HG03066 (cell line): Measurements from ENCODE around the gene ROR1.
A peak's percentile ranks its signal among the peaks of the same experiment; 100 is the strongest.

Experiments used
- ATAC-seq: cut with Tn5 transposase; IDR thresholded peaks from one replicate; pipeline ENCODE4 v1.9.1; 2021; ENCODE audit warnings: low read depth; ENCODE audit not compliant: unreplicated experiment

Gene ROR1

GRCh38 chr1:63773815-63774616, at the start of gene ROR1:
TSS of gene ROR1 (plus strand) at chr1:63774017.
- ATAC-seq = peak; percentile 79

- ATAC-seq = no peak
Observed at GRCh38 chr1:63724375-63724899, 49.4 kb upstream of the ROR1 start.

- no peak for ATAC-seq
Observed at GRCh38 chr1:63728611-63729226, 45.1 kb upstream of the ROR1 start.

GRCh38 chr1:63729227-63729620, 44.6 kb upstream of the ROR1 start:
- no peak for ATAC-seq

GRCh38 chr1:63730211-63730610, 43.6 kb upstream of the ROR1 start:
- no peak for ATAC-seq

- ATAC-seq = no peak
Observed at GRCh38 chr1:63731117-63732043, 42.4 kb upstream of the ROR1 start.

- ATAC-seq = no peak
Observed at GRCh38 chr1:63732666-63733065, 41.2 kb upstream of the ROR1 start.

- ATAC-seq = no peak
Observed at GRCh38 chr1:63738772-63739171, 35.0 kb upstream of the ROR1 start.

- ATAC-seq = no peak
Observed at GRCh38 chr1:63739452-63739851, 34.4 kb upstream of the ROR1 start.

- no peak for ATAC-seq
Observed at GRCh38 chr1:63740432-63740831, 33.4 kb upstream of the ROR1 start.

- ATAC-seq = no peak
Observed at GRCh38 chr1:63742526-63742925, 31.3 kb upstream of the ROR1 start.

GRCh38 chr1:63743781-63744180, 30.0 kb upstream of the ROR1 start:
- ATAC-seq = no peak

GRCh38 chr1:63746129-63746864, 27.5 kb upstream of the ROR1 start:
- no peak for ATAC-seq

GRCh38 chr1:63747445-63747844, 26.4 kb upstream of the ROR1 start:
- ATAC-seq = no peak

- no peak for ATAC-seq
Observed at GRCh38 chr1:63748046-63748580, 25.7 kb upstream of the ROR1 start.

- ATAC-seq = no peak
Observed at GRCh38 chr1:63748641-63749040, 25.2 kb upstream of the ROR1 start.

- ATAC-seq = no peak
Observed at GRCh38 chr1:63750721-63751120, 23.1 kb upstream of the ROR1 start.

GRCh38 chr1:63752176-63752575, 21.6 kb upstream of the ROR1 start:
- ATAC-seq = no peak

- ATAC-seq = no peak
Observed at GRCh38 chr1:63753591-63753990, 20.2 kb upstream of the ROR1 start.

- no peak for ATAC-seq
Observed at GRCh38 chr1:63756839-63757238, 17.0 kb upstream of the ROR1 start.
